H9 (cell line): Measurements from ENCODE around the gene SLC22A31. TPM values are rescaled to one million over a fixed set of nuclear protein-coding genes. Genes with fewer than 3 reads are reported as not detected.

Experiments
- DNase-seq: peaks from one replicate; pipeline ENCODE4 v3.0.0-alpha.2; 2017
- H2AFZ ChIP-seq: one replicate; pipeline ENCODE4 v1.6.1; 2013; ENCODE audit warnings: mild to moderate bottlenecking, low read length, control low read depth, moderate library complexity
- H2AK5ac ChIP-seq: 2 replicates; pipeline ENCODE4 v1.6.1; 2013; ENCODE audit warnings: low read length, control low read depth, mixed read lengths; ENCODE audit not compliant: insufficient read length
- H2BK120ac ChIP-seq: one replicate; pipeline ENCODE4 v1.6.1; 2013; ENCODE audit warnings: low read depth, mild to moderate bottlenecking, low read length, control low read depth, inconsistent platforms; ENCODE audit not compliant: poor library complexity, severe bottlenecking
- H2BK12ac ChIP-seq: 2 replicates; pipeline ENCODE4 v1.6.1; 2013; ENCODE audit warnings: low read length, control low read depth, mixed read lengths, low read depth; ENCODE audit not compliant: insufficient read length
- H2BK15ac ChIP-seq: 2 replicates; pipeline ENCODE4 v1.6.1; 2013; ENCODE audit warnings: low read depth, low read length, control low read depth
- H2BK20ac ChIP-seq: one replicate; pipeline ENCODE4 v1.6.1; 2013; ENCODE audit warnings: low read depth, mild to moderate bottlenecking, low read length, control low read depth, inconsistent platforms; ENCODE audit not compliant: poor library complexity, severe bottlenecking
- H2BK5ac ChIP-seq: 2 replicates; pipeline ENCODE4 v1.6.1; 2013; ENCODE audit warnings: low read length, control low read depth, mixed read lengths; ENCODE audit not compliant: insufficient read length
- H3K14ac ChIP-seq: 2 replicates; pipeline ENCODE4 v1.6.1; 2013; ENCODE audit warnings: low read length, control low read depth; ENCODE audit not compliant: insufficient read depth
- H3K18ac ChIP-seq: 2 replicates; pipeline ENCODE4 v1.6.1; 2013; ENCODE audit warnings: low read depth, mild to moderate bottlenecking, mixed read lengths, low read length, control low read depth; ENCODE audit not compliant: insufficient read length
- H3K23ac ChIP-seq: 2 replicates; pipeline ENCODE4 v1.6.1; 2013; ENCODE audit warnings: low read length, control low read depth, mixed read lengths, low read depth; ENCODE audit not compliant: insufficient read length
- H3K23me2 ChIP-seq: 2 replicates; pipeline ENCODE4 v1.6.1; 2013; ENCODE audit warnings: low read depth, mild to moderate bottlenecking, mixed read lengths, low read length, control low read depth; ENCODE audit not compliant: insufficient read length, poor library complexity, severe bottlenecking
- H3K27ac ChIP-seq: 2 replicates; pipeline ENCODE4 v1.5.1; 2013; ENCODE audit warnings: low read length, control low read depth, mixed read lengths, low read depth; ENCODE audit not compliant: insufficient read length
- H3K27me3 ChIP-seq: 2 replicates; pipeline ENCODE4 v1.6.1; 2013; ENCODE audit warnings: low read length, control low read depth, inconsistent platforms; ENCODE audit not compliant: insufficient read depth
- H3K4ac ChIP-seq: 2 replicates; pipeline ENCODE4 v1.6.1; 2013; ENCODE audit warnings: low read depth, mild to moderate bottlenecking, control low read depth, inconsistent platforms, low read length, moderate library complexity
- H3K4me1 ChIP-seq: 2 replicates; pipeline ENCODE4 v1.6.1; 2013; ENCODE audit warnings: low read length, control low read depth, inconsistent platforms; ENCODE audit not compliant: insufficient read depth
- H3K4me2 ChIP-seq: 2 replicates; pipeline ENCODE4 v1.6.1; 2013; ENCODE audit warnings: low read length, control low read depth, mixed read lengths; ENCODE audit not compliant: insufficient read length, insufficient read depth
- H3K56ac ChIP-seq: 2 replicates; pipeline ENCODE4 v1.6.1; 2013; ENCODE audit warnings: low read depth, mild to moderate bottlenecking, mixed read lengths, low read length, control low read depth; ENCODE audit not compliant: insufficient read length
- H3K79me1 ChIP-seq: 2 replicates; pipeline ENCODE4 v1.6.1; 2013; ENCODE audit warnings: low read depth, mild to moderate bottlenecking, moderate library complexity, low read length, control low read depth, inconsistent platforms; ENCODE audit not compliant: insufficient read depth, poor library complexity, severe bottlenecking
- H3K79me2 ChIP-seq: 2 replicates; pipeline ENCODE4 v1.6.1; 2013; ENCODE audit warnings: low read length, control low read depth, inconsistent platforms; ENCODE audit not compliant: insufficient read depth
- H3K9ac ChIP-seq: 2 replicates; pipeline ENCODE4 v1.6.1; 2013; ENCODE audit warnings: low read length, control low read depth, mixed read lengths; ENCODE audit not compliant: insufficient read length; ENCODE audit errors: extremely low read depth
- H3K9me3 ChIP-seq: one replicate; pipeline ENCODE4 v1.6.1; 2013; ENCODE audit warnings: low read depth, low read length, inconsistent platforms; ENCODE audit not compliant: control insufficient read depth
- H3T11ph ChIP-seq: one replicate; pipeline ENCODE4 v1.6.1; 2013; ENCODE audit warnings: mild to moderate bottlenecking, low read length, control low read depth, inconsistent platforms
- H4K20me1 ChIP-seq: one replicate; pipeline ENCODE4 v1.6.1; 2013; ENCODE audit not compliant: control insufficient read depth, insufficient read length, insufficient read depth
- H4K5ac ChIP-seq: 2 replicates; pipeline ENCODE4 v1.6.1; 2013; ENCODE audit warnings: low read depth, mild to moderate bottlenecking, mixed read lengths, low read length, control low read depth; ENCODE audit not compliant: insufficient read length
- H4K8ac ChIP-seq: replicated peaks from 2 replicates; pipeline ENCODE4 v1.6.1; 2013; ENCODE audit warnings: low read length, control low read depth, mixed read lengths, low read depth; ENCODE audit not compliant: insufficient read length
- H4K91ac ChIP-seq: 2 replicates; pipeline ENCODE4 v1.6.1; 2013; ENCODE audit warnings: low read depth, mild to moderate bottlenecking, moderate library complexity, mixed read lengths, low read length, control low read depth; ENCODE audit not compliant: insufficient read length
- H3K27ac Mint-ChIP-seq, 3 experiments: 2 replicates in 2 of 3; 3 replicates in 1 of 3; pipeline ENCODE4 v1.8.0; 2020 to 2021; ENCODE audit warnings: mixed read lengths in 3 of 3, mild to moderate bottlenecking in 1 of 3, moderate library complexity in 1 of 3
- H3K27me3 Mint-ChIP-seq: 2 replicates; pipeline ENCODE4 v1.8.0; 2021; ENCODE audit warnings: low read depth, mild to moderate bottlenecking, moderate library complexity, mixed read lengths
- H3K36me3 Mint-ChIP-seq, 3 experiments: 2 replicates in 2 of 3; 3 replicates in 1 of 3; pipeline ENCODE4 v1.8.0; 2020 to 2021; ENCODE audit warnings: low read depth in 3 of 3, mixed read lengths in 3 of 3; ENCODE audit not compliant: insufficient read depth in 1 of 3
- H3K4me1 Mint-ChIP-seq, 2 experiments: 2 replicates each; pipeline ENCODE4 v1.8.0; 2020; ENCODE audit warnings: mixed read lengths in 2 of 2
- H3K4me3 Mint-ChIP-seq, 2 experiments: 2 replicates in 1 of 2; 3 replicates in 1 of 2; pipeline ENCODE4 v1.8.0; 2020 to 2021; ENCODE audit warnings: mild to moderate bottlenecking in 2 of 2, mixed read lengths in 2 of 2, moderate library complexity in 1 of 2
- H3K9me3 Mint-ChIP-seq, 2 experiments: 2 replicates in 1 of 2; 3 replicates in 1 of 2; pipeline ENCODE4 v1.8.0; 2020; ENCODE audit warnings: mild to moderate bottlenecking in 2 of 2, mixed read lengths in 2 of 2, moderate library complexity in 1 of 2
- WGBS: extraction: QIAGEN DNeasy Blood & Tissue Kit; methylation state at CpG from one replicate; pipeline ENCODE4 v1.1.7; 2013; ENCODE audit warnings: missing lambda C conversion rate, low lambda C conversion rate, mixed read lengths; ENCODE audit not compliant: insufficient read length; ENCODE audit errors: extremely low coverage; 5-methylcytosine and 5-hydroxymethylcytosine counted together
- total RNA-seq: library from RNA; stranded (reverse); gene quantifications from 2 replicates; pipeline ENCODE4 v1.2.1, GENCODE V29; 2021
- TF ChIP-seq, protein P1 (sequence below): fragments of 200-600 bp; sonication (generic); conservative IDR thresholded peaks from 3 replicates; pipeline ENCODE4 v1.8.0; 2021; ENCODE audit warnings: antibody characterized with exemption, mild to moderate bottlenecking

The SLC22A31 gene
- total RNA-seq, 1 experiment from 2014 or later: 7.7 TPM

DNA sequence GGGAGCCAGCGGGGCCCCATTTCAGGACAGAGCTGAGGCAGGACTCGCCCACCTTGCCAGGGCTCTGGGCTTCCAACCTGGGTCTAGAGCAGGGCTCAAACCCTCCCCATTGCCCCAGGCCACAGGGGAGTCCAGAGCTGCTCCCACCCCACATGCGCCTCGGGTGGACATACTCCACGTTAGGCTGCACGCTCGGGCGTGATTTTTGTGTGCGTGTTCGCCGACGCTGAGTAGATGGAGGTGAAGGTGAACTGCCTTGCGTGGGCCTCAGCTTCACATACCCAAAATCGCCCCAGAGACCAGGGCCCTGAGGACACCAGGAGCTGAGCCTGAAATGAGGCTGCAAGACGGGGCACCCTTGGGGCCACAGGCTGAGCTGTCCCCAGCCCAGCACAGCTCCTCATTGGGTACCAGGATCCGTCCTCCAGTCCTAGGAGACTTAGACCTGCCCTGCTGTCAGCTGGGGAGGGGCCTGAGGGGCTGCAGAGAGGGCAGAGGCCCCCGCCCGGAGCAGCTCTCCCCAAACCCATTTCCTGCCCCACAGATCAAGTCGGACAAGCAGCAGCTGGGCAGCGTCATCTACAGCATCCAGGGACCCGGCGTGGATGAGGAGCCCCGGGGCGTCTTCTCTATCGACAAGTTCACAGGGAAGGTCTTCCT is 20.6 kb downstream of the SLC22A31 start:
- DNase-seq: no peak
- H3K36me3 Mint-ChIP-seq: no peaks in the 10 kb centered on the region
- H3K56ac ChIP-seq: no peak overlapping the region
- no peak overlapping the region for H3K23ac ChIP-seq
- H3K9me3 Mint-ChIP-seq: no peaks in the 10 kb centered on the region; a peak in 1 of 5 replicates
- no CpG with 5 or more reads among the region's 25 CpGs for WGBS
- H3K23me2 ChIP-seq: no peaks in the 10 kb centered on the region
- no peaks in the 10 kb centered on the region for H3K4me1 ChIP-seq
- H3K79me1 ChIP-seq: no peaks in the 10 kb centered on the region
- no peak overlapping the region for H4K8ac ChIP-seq
- H3K27ac ChIP-seq: no peak overlapping the region
- no peak overlapping the region for H4K91ac ChIP-seq
- no peak overlapping the region for H2BK20ac ChIP-seq
- no peaks in the 10 kb centered on the region for H3K4me1 Mint-ChIP-seq
- peaks cover 10% of the 10 kb centered on the region for H3K27me3 Mint-ChIP-seq
- no peak overlapping the region for H3K4me3 Mint-ChIP-seq
- no peak overlapping the region for H3K9ac ChIP-seq
- H2BK12ac ChIP-seq: no peak overlapping the region
- H3K27ac Mint-ChIP-seq: no peak overlapping the region
- H2AFZ ChIP-seq: no peak overlapping the region
- H4K5ac ChIP-seq: no peak overlapping the region
- H2BK15ac ChIP-seq: no peak overlapping the region
- no peak overlapping the region for H3T11ph ChIP-seq
- no peaks in the 10 kb centered on the region for H3K27me3 ChIP-seq
- H3K4ac ChIP-seq: no peak overlapping the region
- H4K20me1 ChIP-seq: no peaks in the 10 kb centered on the region
- H3K4me2 ChIP-seq: no peak overlapping the region
- H2BK5ac ChIP-seq: no peak overlapping the region
- H3K14ac ChIP-seq: no peak overlapping the region
- no peak overlapping the region for H2AK5ac ChIP-seq
- H3K79me2 ChIP-seq: no peaks in the 10 kb centered on the region
- no peak overlapping the region for H3K18ac ChIP-seq
- H3K9me3 ChIP-seq: no peaks in the 10 kb centered on the region
- no peak overlapping the region for H2BK120ac ChIP-seq
- TF ChIP-seq, protein P1, sequence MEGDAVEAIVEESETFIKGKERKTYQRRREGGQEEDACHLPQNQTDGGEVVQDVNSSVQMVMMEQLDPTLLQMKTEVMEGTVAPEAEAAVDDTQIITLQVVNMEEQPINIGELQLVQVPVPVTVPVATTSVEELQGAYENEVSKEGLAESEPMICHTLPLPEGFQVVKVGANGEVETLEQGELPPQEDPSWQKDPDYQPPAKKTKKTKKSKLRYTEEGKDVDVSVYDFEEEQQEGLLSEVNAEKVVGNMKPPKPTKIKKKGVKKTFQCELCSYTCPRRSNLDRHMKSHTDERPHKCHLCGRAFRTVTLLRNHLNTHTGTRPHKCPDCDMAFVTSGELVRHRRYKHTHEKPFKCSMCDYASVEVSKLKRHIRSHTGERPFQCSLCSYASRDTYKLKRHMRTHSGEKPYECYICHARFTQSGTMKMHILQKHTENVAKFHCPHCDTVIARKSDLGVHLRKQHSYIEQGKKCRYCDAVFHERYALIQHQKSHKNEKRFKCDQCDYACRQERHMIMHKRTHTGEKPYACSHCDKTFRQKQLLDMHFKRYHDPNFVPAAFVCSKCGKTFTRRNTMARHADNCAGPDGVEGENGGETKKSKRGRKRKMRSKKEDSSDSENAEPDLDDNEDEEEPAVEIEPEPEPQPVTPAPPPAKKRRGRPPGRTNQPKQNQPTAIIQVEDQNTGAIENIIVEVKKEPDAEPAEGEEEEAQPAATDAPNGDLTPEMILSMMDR: no peak
